GM19397 (cell line): Measurements from ENCODE around the gene CMC4.

Source experiments
- ATAC-seq: cut with Tn5 transposase; IDR thresholded peaks from one replicate; pipeline ENCODE4 v1.9.1; 2021; ENCODE audit warnings: mild to moderate bottlenecking, moderate library complexity; ENCODE audit not compliant: unreplicated experiment

The CMC4 gene

DNA sequence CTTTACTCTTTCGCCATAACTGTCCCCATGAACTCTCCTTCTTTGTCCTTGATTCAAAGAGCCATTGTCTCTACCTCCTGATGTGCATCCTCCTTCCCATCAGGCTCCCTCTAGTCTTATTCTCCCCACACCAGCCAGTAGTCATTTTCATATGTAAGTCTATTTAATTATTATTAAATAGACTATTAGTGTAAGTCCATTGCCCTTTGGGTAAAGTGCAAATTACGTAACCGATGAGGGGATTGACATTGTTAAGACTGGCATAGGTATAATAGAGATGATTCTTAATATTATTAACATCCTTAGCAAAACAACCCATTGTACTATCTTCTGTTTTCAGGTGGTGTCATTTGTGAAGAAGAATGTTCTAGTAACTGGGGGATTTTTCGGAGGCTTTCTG lies 16.7 kb downstream of the CMC4 start:
- no peak for ATAC-seq

DNA sequence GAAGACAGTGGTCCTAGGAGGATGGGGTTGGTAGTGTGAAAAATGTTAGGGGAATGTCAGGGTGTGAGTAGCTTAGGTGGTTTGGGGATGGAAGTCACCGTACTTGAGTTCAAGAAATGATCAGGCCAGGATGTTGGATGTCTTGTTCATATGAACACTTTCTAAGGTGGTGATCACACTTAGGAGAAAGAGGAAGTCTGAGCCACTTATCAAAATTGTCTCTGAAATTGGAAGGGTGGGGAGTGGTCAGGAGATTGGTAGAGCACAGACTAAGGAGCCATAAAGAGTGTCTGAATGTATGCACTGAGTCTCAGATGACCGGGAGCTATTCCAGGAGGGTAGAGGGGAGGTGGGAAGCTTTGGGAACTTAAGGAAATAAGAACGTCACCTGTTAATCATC lies 17.3 kb downstream of the CMC4 start:
- no peak for ATAC-seq

DNA sequence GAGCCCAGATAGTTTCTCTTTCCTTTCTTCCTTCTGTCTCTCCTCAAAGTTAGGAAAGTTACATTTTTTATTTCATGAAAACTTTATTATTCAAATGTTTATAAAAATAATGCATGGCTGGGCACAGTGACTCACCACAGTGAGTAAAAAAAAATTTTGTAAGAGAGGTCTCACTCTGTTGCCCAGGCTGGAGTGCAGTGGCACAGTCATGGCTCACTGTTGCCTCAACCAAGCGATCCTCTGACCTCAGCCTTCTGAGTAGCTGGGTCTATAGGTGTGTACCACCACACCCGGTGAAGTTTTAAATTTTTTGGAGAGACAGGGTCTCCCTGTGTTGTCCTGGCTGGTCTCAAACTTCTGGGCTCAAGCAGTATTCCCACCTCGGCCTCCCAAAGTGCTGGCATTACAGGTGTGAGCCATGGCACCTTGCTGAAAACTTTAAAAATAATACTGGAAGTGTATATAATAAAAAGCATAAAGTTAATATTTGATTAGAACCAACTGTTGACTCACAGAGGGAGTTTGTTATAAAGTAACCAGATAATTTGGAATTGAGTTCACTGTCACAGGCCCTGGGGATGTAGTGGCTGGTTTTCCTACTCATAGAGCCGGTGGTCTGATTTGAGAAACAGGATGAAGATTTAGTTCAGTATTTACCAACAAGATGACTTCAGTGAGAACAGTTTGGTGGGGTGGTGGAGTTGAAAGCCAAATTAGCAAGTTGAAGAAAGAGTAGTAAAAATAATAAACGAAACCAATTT lies 18.0 kb downstream of the CMC4 start:
- no peak for ATAC-seq

DNA sequence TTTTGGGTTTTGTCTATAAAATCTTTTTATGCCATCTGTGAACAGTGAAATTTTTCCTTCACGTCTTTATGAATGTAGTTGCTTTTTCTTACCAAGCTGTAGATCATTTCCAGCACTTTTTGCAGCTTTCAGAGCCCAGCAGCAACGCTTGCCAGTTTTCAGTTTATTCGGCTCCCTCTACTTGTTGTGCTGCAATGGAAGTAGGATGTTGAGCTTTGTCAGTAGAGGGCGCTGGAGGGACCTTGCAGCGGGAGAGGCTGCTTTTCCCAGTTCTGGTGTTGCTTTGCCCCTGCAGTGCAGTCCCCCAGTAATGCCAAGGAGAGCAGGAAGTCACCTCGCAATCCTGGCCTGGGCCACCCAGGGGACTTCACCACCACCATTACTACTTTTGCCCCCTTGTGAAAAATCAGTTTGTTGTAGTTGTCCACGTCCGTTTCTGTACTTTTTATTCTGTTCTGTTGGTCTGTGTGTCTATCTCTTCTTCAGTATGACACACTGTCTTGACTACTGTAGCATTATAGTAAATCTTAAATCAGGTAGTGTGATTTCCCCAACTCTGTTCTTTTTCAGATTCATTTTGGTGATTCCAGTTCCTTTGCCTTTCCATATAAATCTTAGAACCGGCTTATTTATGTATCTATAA lies 21.8 kb downstream of the CMC4 start:
- no peak for ATAC-seq

DNA sequence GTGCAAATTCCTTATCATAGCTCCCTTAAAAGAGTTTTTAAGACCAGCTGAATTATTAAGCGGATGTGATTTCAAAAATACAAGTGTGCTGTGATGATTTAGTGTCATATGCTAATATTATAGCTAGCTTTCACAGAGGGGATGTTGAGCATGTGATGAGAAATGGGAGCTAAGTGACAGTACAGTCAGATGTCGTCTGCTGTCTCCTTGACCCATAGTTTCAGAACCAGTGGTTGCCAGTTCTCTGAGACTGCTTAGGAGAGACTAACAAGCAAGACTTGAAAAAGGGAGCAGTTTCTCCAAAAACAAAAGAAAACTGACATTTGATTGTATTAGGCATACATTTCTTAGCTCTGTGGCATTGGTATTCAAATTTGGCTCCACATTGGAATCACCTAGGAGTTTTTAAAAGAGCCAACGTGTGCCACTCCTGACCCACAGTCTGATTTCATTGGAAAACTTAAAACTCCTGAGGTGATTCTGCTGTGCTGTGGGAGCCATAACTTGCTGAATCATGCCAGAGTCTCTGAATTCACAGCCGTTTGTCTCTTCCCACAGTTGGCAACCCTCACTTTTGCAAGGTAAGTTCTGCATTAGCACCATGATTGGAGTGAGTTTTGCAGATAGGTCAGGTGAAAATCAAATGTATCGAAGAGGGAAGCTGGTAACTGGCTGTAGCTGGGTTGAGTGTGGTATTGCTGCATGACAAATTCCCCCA lies 24.0 kb downstream of the CMC4 start:
- ATAC-seq, result no peak

DNA sequence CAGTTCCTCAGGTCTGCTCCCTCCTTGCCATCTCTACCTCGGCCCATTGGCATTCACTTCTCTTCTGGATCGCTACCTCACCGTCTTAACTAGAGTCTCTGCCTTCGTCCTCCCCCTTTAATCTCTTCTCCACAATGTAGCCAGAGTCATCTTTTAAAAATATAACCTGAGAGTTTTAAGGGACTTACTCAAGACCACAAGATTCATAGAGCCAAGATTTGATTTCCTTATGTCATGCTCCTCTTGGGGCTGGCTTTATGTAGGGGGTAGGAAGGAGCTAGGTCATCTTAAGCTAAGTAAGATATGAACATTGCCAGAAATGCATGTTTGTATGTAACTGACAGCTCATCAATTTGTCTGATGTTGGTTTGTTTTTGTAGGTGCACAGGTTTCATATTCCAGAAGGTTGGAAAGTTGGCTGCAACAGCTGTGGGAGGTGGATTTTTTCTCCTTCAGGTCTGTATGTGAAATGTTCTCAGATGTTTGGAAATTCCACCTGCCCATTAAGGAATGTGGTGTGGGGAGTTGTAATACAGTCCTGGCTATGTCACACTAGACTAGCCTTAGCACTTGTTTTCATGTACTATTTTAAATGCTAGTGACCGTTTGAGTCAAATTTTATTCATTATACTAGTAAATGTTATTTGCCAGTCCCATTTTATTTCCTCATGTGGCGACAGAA lies 24.7 kb downstream of the CMC4 start:
- no peak for ATAC-seq

DNA sequence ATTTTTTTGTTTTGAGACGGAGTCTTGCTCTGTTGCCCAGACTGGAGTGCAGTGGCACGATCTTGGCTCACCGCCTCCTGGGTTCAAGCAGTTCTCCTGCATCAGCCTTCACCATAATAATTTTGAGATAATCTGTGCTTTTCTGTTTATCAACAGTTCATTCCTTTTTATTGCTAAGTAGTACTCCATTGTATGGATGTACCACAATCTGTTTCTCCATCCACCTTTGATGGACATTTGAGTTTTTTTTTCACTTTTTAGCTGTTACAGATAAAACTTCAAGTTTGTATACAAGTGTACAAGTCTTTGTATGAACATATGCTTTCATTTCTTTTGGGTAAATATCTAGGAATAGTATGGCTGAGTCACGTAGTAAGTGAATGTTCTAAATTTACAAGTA lies 35.2 kb downstream of the CMC4 start:
- ATAC-seq, result no peak

DNA sequence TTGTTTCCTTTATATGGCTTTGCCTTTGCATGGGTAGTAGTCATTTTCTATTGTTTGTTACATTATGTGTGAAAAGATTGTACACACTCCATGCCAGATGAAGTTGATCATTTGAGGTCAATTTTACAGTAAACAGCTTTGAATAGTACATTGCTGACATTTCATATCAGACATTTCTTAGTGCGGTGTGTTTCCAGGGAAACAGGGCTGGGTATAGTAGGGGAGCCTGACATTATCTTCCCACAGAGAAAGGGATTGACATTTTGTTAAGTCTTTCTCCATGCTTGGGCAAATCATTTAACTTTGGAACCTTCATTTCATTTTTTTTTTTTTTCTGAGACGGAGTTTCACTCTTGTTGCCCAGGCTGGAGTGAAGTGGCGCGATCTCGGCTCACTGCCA lies 39.3 kb downstream of the CMC4 start:
- ATAC-seq, result no peak

DNA sequence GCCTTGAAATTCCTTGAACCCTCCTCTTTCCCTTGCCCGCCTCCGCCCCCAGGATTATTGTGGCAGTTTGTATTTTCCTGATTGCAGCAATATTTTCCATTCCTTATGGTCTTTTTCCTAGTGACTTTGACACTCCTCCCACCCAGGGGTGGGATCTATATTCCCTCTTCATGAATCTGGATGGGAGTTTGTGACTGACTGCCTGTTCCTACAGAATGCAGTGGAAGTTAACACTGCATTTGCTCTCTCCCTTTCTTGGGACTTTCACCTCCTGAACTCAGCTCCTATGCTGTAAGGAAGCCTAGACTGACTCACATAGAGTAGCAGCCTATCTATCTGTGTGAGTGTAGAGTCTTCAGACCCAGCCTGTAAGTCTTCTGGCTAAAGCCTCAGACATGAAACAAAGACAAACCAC lies 42.1 kb downstream of the CMC4 start:
- ATAC-seq, result no peak

DNA sequence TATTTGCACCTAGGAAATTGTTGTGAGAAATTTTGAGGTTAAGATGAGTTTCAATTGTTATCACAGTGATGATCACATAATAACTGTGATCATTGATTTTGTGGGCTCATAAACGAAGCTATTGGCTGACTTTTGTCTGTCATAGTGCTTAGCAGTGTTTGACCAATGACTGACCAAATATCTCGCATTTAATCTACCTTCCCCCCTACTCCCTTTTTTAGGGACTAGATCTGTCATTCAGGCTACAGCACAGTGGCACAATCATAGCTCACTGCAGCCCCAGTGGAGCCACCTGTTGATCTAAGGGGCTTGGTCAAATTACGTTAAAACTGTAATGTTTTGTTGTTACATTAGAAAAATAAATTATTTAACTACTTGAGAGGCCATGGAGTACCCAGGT lies 42.8 kb downstream of the CMC4 start:
- no peak for ATAC-seq

DNA sequence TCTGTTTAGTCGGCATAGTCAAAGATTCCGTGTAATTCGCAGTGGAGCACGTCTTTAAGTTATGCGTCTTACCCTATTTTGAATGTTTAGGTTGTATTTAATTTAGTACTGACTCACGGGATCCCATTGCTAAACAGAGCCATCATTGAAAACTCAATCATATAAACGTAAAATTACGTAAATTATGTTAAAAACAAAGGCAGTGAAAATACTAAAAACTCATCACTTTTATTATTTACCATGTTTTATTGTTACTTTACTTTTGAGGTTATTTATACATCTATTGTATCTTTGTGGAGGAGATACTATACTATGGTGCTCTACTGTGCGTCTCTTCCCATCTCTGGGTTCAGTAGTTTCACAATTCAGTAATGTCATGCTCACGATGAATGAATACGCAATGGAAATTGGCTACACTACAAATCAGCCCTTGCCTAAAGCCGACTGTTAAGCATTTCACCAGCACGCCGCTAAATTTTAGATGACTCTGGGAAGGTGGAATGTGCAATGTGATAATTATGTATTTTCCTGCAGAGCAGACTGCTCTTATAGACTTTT lies 43.3 kb downstream of the CMC4 start:
- ATAC-seq, result no peak

DNA sequence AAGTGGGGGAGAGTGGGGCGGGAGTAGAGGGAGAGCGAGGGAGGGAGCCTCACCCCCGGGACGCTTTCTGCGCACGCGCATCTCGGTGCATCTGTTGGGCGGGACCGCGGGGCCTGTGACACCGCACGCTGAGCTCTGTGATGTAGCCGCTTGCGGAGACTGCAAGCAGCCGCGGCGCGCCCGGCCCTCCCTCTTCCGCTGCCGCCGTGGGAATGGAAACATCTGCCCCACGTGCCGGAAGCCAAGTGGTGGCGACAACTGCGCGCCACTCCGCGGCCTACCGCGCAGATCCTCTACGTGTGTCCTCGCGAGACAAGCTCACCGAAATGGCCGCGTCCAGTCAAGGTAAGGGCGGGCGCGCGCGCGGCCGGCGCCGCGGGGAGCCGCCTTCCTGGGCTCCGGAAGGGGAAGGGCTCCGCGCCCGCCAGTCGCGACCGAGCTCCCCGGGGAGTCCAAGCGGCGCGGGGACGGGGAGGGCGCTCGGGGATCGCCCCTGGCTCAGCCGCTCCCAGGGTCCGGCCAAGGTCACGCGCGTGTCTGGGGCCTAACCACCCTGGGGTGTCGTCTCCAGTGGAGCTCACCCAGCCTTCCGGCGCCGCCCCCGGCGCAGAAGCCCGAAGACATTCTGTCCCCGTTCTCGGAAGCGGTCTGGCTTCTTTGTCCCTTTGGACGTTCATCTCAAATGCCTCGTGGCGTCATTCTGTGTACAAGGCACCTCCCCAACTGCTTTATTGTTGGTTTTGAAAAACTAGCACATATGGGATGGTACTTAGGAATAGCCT lies 44.0 kb downstream of the CMC4 start, which contains the start of gene FUNDC2:
FUNDC2 (plus strand) TSS at position 118 of the 782 bp plus-strand sequence; CDS start at position 213, 95 bp downstream.
- ATAC-seq, result peak; percentile 96

DNA sequence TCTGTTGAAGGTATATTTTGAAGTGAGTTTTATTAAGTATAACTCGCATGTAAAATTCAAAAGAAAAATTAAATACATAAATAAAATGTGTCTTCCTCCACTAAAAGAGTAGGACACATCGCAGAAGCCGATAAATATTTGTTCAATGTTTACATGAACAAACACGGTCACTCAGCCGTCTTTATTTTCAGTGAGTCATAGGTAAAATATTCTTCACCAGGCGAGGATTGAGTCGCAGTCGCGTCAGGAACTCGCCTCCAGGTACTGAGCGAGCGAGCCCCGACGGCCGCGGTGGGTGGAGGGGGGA lies 44.6 kb downstream of the CMC4 start:
- no peak for ATAC-seq

DNA sequence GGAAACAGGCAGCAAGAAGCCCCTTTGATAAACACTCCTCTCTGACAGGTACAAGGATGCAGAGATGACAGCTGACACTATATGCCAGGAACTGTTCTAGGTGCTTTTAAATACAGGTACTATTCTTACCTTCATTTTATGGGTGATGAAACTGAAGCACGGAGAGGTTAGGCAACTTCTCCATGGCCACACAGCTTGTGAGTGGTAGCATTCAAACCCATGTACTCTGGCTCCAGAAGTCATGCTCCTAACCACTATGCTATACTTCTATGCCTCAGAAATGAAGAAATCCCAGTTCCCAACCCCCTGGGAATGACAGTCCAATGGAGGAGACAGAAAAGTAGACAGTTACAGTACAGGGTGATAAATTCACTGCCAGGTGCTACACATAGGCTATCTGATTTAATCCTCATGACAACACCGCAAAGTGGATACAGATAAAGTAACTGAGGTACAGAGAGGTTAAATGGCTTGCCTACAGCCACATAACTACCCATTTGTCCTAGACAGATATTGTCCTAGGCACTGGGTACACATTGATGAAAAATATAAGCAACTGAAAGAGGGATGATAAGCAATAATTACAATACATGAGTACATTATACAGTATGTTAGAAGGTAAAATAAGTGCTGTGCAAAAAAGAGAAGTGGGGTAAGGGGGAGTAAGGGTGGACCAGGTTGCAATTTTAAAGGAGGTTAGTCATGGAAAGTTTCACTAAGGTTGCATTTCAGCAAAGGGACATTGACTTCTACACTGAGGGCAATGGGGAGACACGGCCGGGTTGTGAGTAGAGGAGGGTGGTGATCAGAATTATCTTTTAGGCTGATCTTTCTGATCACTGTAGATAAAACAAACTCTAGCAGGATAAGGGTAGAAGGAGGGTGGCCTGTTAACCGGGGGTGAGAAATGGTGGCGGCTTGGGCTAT lies 46.8 kb downstream of the CMC4 start:
- ATAC-seq, result no peak

DNA sequence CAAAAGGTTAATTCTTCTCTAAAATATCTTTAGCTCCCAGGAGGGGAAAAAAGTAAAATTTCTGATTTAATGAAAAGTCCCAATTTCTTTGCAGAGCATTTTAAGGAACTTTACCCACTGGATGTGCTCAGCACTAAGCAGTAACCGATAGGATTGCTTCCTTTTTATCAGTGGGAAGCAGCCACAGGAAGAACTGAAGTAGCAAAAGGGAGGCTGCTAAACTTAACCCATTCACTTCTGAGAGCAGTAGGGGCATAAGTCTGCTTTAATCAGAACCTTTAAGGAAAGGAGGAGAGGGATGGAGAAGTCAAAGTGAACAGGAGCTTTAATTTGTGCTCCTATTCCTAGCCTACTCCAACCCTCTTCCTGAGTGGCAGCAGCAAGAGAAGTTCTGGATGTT lies 48.4 kb downstream of the CMC4 start, which contains the start of gene F8:
F8 (minus strand) TSS at position 139 of the 400 bp plus-strand sequence. CDS start 171 bp downstream, outside the sequence.
- no peak for ATAC-seq

DNA sequence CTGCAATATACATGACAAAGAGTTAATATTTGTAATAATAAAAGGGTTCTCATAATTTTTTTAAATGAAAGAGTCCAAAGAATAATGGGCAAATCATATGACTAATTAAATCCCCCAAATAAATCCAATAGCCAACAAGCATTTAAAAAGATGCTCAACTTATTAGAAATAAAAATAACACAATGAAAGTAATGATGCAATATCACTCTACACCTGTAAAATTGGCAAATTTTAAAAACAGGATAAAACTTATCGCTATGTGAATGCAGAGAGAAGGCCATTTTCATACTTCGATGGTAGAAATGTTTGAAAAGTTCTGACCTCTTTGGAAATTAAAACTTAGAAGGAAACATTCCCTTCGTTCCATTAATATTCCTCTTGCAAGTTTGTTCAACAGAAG lies 50.3 kb downstream of the CMC4 start:
- ATAC-seq, result no peak
